Naive thymus-derived CD4-positive, alpha-beta T cell (primary cell): Measurements from ENCODE around the gene AGAP2. TPM values are rescaled to one million over a fixed set of nuclear protein-coding genes. Genes with fewer than 3 reads are reported as not detected.
"Not testable (repeated sequence)": the region's sequence is repeated elsewhere in the genome, so short reads cannot be mapped to it uniquely, and the experiment has no call there.

Experiments
- ATAC-seq: fragments of 150-1000 bp; cut with Tn5 transposase; 2 replicates; pipeline ENCODE4 v1.10.0; 2021; ENCODE audit warnings: mild to moderate bottlenecking, moderate library complexity
- CTCF ChIA-PET: fragments of 350-600 bp; sonication (Branson Sonifier 250); formaldehyde crosslinking; loops from one replicate; lab custom pipeline; 2021; ENCODE audit warnings: antibody characterized with exemption; lab: Charles Lee
- POLR2A ChIA-PET: fragments of 350-600 bp; sonication (Branson Sonifier 250); formaldehyde crosslinking; loops from one replicate; lab custom pipeline; 2021; ENCODE audit warnings: antibody characterized with exemption, inconsistent platforms; lab: Charles Lee
- DNase-seq, 9 donors: peaks; one replicate each; pipeline versions ENCODE4 v3.0.0 to v3.0.0-alpha.2; 2020 to 2022; ENCODE audit warnings: mixed read lengths in 1 of 9
- H3K27ac ChIP-seq: one replicate; pipeline ENCODE4 v1.7.0; 2013; ENCODE audit warnings: mild to moderate bottlenecking, low read depth, low read length, moderate library complexity
- H3K27me3 ChIP-seq, 2 donors: one replicate each; pipeline ENCODE4 v1.7.0; 2013; ENCODE audit warnings: low read length in 2 of 2, mild to moderate bottlenecking in 2 of 2, moderate library complexity in 2 of 2; ENCODE audit not compliant: control insufficient read depth in 2 of 2, insufficient read depth in 2 of 2
- H3K36me3 ChIP-seq, 3 experiments: 1 replicate in 2 of 3; 2 replicates in 1 of 3; pipeline ENCODE4 v1.7.0; 2013; ENCODE audit warnings: low read length in 3 of 3, mild to moderate bottlenecking in 3 of 3, moderate library complexity in 1 of 3; ENCODE audit not compliant: insufficient read depth in 3 of 3, control insufficient read depth in 2 of 3
- H3K4me1 ChIP-seq, 2 donors: one replicate each; pipeline ENCODE4 v1.7.0; 2013; ENCODE audit warnings: low read length in 2 of 2, mild to moderate bottlenecking in 2 of 2, moderate library complexity in 1 of 2; ENCODE audit not compliant: control insufficient read depth in 2 of 2, insufficient read depth in 2 of 2
- H3K4me3 ChIP-seq: 2 replicates; pipeline ENCODE4 v1.7.0; 2013; ENCODE audit warnings: mild to moderate bottlenecking, low read length
- H3K9me3 ChIP-seq, 3 experiments: 1 replicate in 2 of 3; 2 replicates in 1 of 3; pipeline ENCODE4 v1.7.0; 2013; ENCODE audit warnings: low read length in 3 of 3; ENCODE audit not compliant: control insufficient read depth in 2 of 3
- H3K27ac Mint-ChIP-seq, 9 donors: one replicate each; pipeline ENCODE4 v1.8.0; 2020 to 2022; ENCODE audit warnings: mixed read lengths in 9 of 9, mild to moderate bottlenecking in 8 of 9, moderate library complexity in 5 of 9, inconsistent platforms in 2 of 9
- H3K27me3 Mint-ChIP-seq, 5 donors: one replicate each; pipeline ENCODE4 v1.8.0; 2021 to 2022; ENCODE audit warnings: mixed read lengths in 5 of 5, mild to moderate bottlenecking in 1 of 5
- H3K36me3 Mint-ChIP-seq, 5 donors: one replicate each; pipeline ENCODE4 v1.8.0; 2020 to 2022; ENCODE audit warnings: mixed read lengths in 5 of 5, mild to moderate bottlenecking in 3 of 5, inconsistent platforms in 1 of 5
- H3K4me1 Mint-ChIP-seq, 7 donors: one replicate each; pipeline ENCODE4 v1.8.0; 2020 to 2022; ENCODE audit warnings: mixed read lengths in 7 of 7, mild to moderate bottlenecking in 3 of 7, inconsistent platforms in 1 of 7
- H3K4me3 Mint-ChIP-seq, 10 donors: one replicate each; pipeline ENCODE4 v1.8.0; 2020 to 2022; ENCODE audit warnings: mild to moderate bottlenecking in 10 of 10, mixed read lengths in 10 of 10, moderate library complexity in 6 of 10, inconsistent platforms in 2 of 10
- H3K9me3 Mint-ChIP-seq, 11 donors: one replicate each; pipeline ENCODE4 v1.8.0; 2020 to 2022; ENCODE audit warnings: mixed read lengths in 11 of 11, mild to moderate bottlenecking in 4 of 11, inconsistent platforms in 1 of 11, moderate library complexity in 1 of 11
- intact Hi-C, 2 donors: fragments of 100-400 bp; cut with micrococcal nuclease; formaldehyde crosslinking; loops; one replicate each; pipeline ENCODE4 v1.15.1; 2023
- polyA plus RNA-seq, 2 donors: library from polyadenylated mRNA; unstranded; fragments of 300-500 nt; fragmentation: Illumina TruSeq; gene quantifications; one replicate each; pipeline ENCODE4 v1.2.3, GENCODE V29; 2021
- total RNA-seq, 6 experiments: library from RNA in 5 of 6; stranded (reverse) in 5 of 6; gene quantifications; 1 replicate in 5 of 6; 2 replicates in 1 of 6; pipeline ENCODE4 v1.2.3 and lab custom pipeline; 2021 to 2026

Gene AGAP2
- total and polyA plus RNA-seq, 7 experiments from 2014 or later, result 3.0 to 66.7 (median 41.3) TPM

- CTCF ChIA-PET, result interaction anchor here (0.7 kb wide), 1 partner anchor 1733 kb away, joined by 6 read pairs; no protein-coding TSS in a partner anchor
- POLR2A ChIA-PET, result interaction anchor here (1.2 to 2.7 kb wide), 3 partner anchors 11 to 29 kb away, joined by 5 to 10 read pairs (median 7); no protein-coding TSS in a partner anchor
- peaks cover 12 to 28% (median 18%) of the 10 kb centered on the region in 7 donors for H3K4me1 Mint-ChIP-seq
Observed at GRCh38 chr12:57721846-57722608, 16.5 kb downstream of the AGAP2 start.

GRCh38 chr12:57720606-57721595 lies 17.6 kb downstream of the AGAP2 start:
- intact Hi-C loops, result no loop called here
- peaks cover 10 to 28% (median 18%) of the 10 kb centered on the region in 7 donors for H3K4me1 Mint-ChIP-seq
- Histone ChIP-seq H3K4me3 (no peak overlapping the region), H3K27ac (no peak overlapping the region), H3K27me3 (no peaks in the 10 kb centered on the region), H3K4me1 (no peaks in the 10 kb centered on the region), H3K36me3 (peaks cover 14 to 62% (median 18%) of the 10 kb centered on the region in 3 experiments), H3K9me3 (no peaks in the 10 kb centered on the region)
- H3K27ac Mint-ChIP-seq, result peak overlapping the region in 4 of 9 donors; percentile 25 to 66 (median 39)
- no peak for ATAC-seq
- no peak for DNase-seq
- H3K36me3 Mint-ChIP-seq, result peaks cover 7 to 22% (median 15%) of the 10 kb centered on the region in 5 donors
- no peak overlapping the region for H3K4me3 Mint-ChIP-seq
- CTCF ChIA-PET, result interaction anchor here (0.6 kb wide), 1 partner anchor 466 kb away, joined by 4 read pairs; no protein-coding TSS in a partner anchor
- no peaks in the 10 kb centered on the region for H3K9me3 Mint-ChIP-seq
- POLR2A ChIA-PET, result interaction anchor here (0.6 to 1.0 kb wide), 2 partner anchors 18 to 83 kb away, joined by 3 read pairs; no protein-coding TSS in a partner anchor
- no peaks in the 10 kb centered on the region for H3K27me3 Mint-ChIP-seq

More at GRCh38 chr12:57721846-57722608, 16.5 kb downstream of the AGAP2 start:
- H3K36me3 Mint-ChIP-seq, result peaks cover 7 to 23% (median 15%) of the 10 kb centered on the region in 5 donors
- H3K27me3 Mint-ChIP-seq, H3K4me3 ChIP-seq, H3K27me3 ChIP-seq, H3K9me3 ChIP-seq, intact Hi-C loops, H3K9me3 Mint-ChIP-seq, ATAC-seq, H3K27ac ChIP-seq, H3K4me1 ChIP-seq, DNase-seq, H3K4me3 Mint-ChIP-seq: not testable (repeated sequence)
- peak overlapping the region in 4 of 9 donors; percentile 34 to 74 (median 57) for H3K27ac Mint-ChIP-seq
- peaks cover 8 to 60% (median 15%) of the 10 kb centered on the region in 3 experiments for H3K36me3 ChIP-seq

GRCh38 chr12:57719777-57720605 lies 18.6 kb downstream of the AGAP2 start:
- ATAC-seq, result no peak
- Histone ChIP-seq H3K4me3 (no peak overlapping the region), H3K4me1 (no peaks in the 10 kb centered on the region), H3K36me3 (peaks cover 15 to 65% (median 18%) of the 10 kb centered on the region in 3 experiments), H3K27me3 (no peaks in the 10 kb centered on the region), H3K9me3 (no peaks in the 10 kb centered on the region), H3K27ac (no peak overlapping the region)
- Mint-ChIP-seq H3K9me3 (no peaks in the 10 kb centered on the region), H3K4me1 (peaks cover 5 to 26% (median 16%) of the 10 kb centered on the region in 7 donors), H3K36me3 (peaks cover 10 to 26% (median 15%) of the 10 kb centered on the region in 5 donors), H3K27me3 (no peaks in the 10 kb centered on the region), H3K27ac (peak overlapping the region; percentile 8 to 93 (median 23)), H3K4me3 (no peak overlapping the region)
- no peak for DNase-seq
- intact Hi-C loops, result no loop called here
- POLR2A ChIA-PET, result interaction anchor here (1.0 kb wide), 1 partner anchor 19 kb away, joined by 3 read pairs; no protein-coding TSS in a partner anchor
- CTCF ChIA-PET, result interaction anchor here (0.6 kb wide), 1 partner anchor 465 kb away, joined by 4 read pairs; no protein-coding TSS in a partner anchor

- Histone ChIP-seq H3K27me3 (no peaks in the 10 kb centered on the region), H3K36me3 (peaks cover 15 to 72% (median 18%) of the 10 kb centered on the region in 3 experiments), H3K27ac (no peak overlapping the region), H3K4me3 (no peak overlapping the region), H3K4me1 (no peaks in the 10 kb centered on the region), H3K9me3 (no peaks in the 10 kb centered on the region)
- peaks cover 2 to 19% (median 11%) of the 10 kb centered on the region in 7 donors for H3K4me1 Mint-ChIP-seq
- intact Hi-C loops, result no loop called here
- ATAC-seq, result no peak
- peaks cover 10 to 26% (median 15%) of the 10 kb centered on the region in 5 donors for H3K36me3 Mint-ChIP-seq
- peak overlapping the region in 7 of 9 donors; percentile 18 to 93 (median 28) for H3K27ac Mint-ChIP-seq
- H3K27me3 Mint-ChIP-seq, result no peaks in the 10 kb centered on the region
- ChIA-PET CTCF (no interaction called here), POLR2A (interaction anchor here (0.7 to 1.0 kb wide), 2 partner anchors 22 to 23 kb away, joined by 3 to 4 read pairs; no protein-coding TSS in a partner anchor)
- DNase-seq, result no peak
- no peak overlapping the region for H3K4me3 Mint-ChIP-seq
- H3K9me3 Mint-ChIP-seq, result no peaks in the 10 kb centered on the region
Observed at GRCh38 chr12:57718641-57719528, 19.7 kb downstream of the AGAP2 start.

GRCh38 chr12:57717846-57718640 lies 20.5 kb downstream of the AGAP2 start:
- no peak for ATAC-seq
- POLR2A ChIA-PET, result interaction anchor here (1.0 kb wide), 1 partner anchor 23 kb away, joined by 4 read pairs; no protein-coding TSS in a partner anchor
- no peaks in the 10 kb centered on the region for H3K27me3 ChIP-seq
- Mint-ChIP-seq H3K4me1 (peaks cover 0 to 16% (median 6%) of the 10 kb centered on the region in 7 donors), H3K9me3 (no peaks in the 10 kb centered on the region), H3K36me3 (peaks cover 10 to 26% (median 15%) of the 10 kb centered on the region in 5 donors), H3K27me3 (no peaks in the 10 kb centered on the region), H3K4me3 (no peak overlapping the region), H3K27ac (peak overlapping the region in 5 of 9 donors; percentile 21 to 75 (median 48))
- CTCF ChIA-PET, result interaction anchor here (0.6 kb wide), 1 partner anchor 17 kb away, joined by 4 read pairs; no protein-coding TSS in a partner anchor
- no peak overlapping the region for H3K27ac ChIP-seq
- no peaks in the 10 kb centered on the region for H3K9me3 ChIP-seq
- intact Hi-C loops, result no loop called here
- H3K36me3 ChIP-seq, result peaks cover 15 to 81% (median 18%) of the 10 kb centered on the region in 3 experiments
- H3K4me1 ChIP-seq, result no peaks in the 10 kb centered on the region
- no peak overlapping the region for H3K4me3 ChIP-seq
- no peak for DNase-seq
